Measurements from ENCODE around the gene COG8. TPM values are rescaled to one million over a fixed set of nuclear protein-coding genes. Genes with fewer than 3 reads are reported as not detected.

COG8 gene
- total RNA-seq, 6 donors from 2014 or later, result 33.5 to 62.9 (median 37.0) TPM

DNA sequence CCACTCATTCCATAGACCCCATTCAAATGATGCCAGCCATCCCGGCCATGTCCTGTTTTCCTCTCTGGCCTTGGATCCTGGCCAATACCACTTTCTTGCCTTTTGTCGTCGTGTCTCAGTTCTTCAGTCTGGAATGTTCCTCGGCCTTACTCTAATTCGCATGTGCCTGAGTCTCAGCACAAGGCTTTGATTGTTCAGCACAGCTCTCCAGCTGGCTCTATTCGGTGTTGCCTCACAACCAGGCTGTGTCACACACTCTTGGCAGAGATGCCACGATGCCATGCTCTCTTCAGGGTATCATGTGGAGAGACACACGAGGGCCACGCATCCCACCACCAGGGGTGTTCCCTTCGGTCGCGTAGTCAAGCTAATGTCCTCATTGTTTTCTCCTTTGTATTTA is 30.0 kb downstream of the COG8 start:
- Histone ChIP-seq H3K4me3 (no peak overlapping the region), H3K27me3 (no peaks in the 10 kb centered on the region), H3K9me3 (no peaks in the 10 kb centered on the region), H3K27ac (no peak overlapping the region), H3K4me1 (peaks cover 13 to 30% (median 18%) of the 10 kb centered on the region in 4 donors), H3K36me3 (peaks cover 0 to 6% (median 2%) of the 10 kb centered on the region in 4 donors)
- ATAC-seq (ENCODE audit: low FRiP score in 2 of 2), result no peak
- WGBS, 2 donors, result 85% methylated on average over 12 of the region's 12 CpGs
- DNase-seq, result no peak
- TF ChIP-seq EP300 (IDR thresholded peaks at IDR 0.05) (no peak), POLR2AphosphoS5 (IDR thresholded peaks at IDR 0.05) (no peak), POLR2A (IDR thresholded peaks at IDR 0.05) (no peak)
- TF ChIP-seq, protein P1, sequence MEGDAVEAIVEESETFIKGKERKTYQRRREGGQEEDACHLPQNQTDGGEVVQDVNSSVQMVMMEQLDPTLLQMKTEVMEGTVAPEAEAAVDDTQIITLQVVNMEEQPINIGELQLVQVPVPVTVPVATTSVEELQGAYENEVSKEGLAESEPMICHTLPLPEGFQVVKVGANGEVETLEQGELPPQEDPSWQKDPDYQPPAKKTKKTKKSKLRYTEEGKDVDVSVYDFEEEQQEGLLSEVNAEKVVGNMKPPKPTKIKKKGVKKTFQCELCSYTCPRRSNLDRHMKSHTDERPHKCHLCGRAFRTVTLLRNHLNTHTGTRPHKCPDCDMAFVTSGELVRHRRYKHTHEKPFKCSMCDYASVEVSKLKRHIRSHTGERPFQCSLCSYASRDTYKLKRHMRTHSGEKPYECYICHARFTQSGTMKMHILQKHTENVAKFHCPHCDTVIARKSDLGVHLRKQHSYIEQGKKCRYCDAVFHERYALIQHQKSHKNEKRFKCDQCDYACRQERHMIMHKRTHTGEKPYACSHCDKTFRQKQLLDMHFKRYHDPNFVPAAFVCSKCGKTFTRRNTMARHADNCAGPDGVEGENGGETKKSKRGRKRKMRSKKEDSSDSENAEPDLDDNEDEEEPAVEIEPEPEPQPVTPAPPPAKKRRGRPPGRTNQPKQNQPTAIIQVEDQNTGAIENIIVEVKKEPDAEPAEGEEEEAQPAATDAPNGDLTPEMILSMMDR (IDR thresholded peaks at IDR 0.05), result no peak

DNA sequence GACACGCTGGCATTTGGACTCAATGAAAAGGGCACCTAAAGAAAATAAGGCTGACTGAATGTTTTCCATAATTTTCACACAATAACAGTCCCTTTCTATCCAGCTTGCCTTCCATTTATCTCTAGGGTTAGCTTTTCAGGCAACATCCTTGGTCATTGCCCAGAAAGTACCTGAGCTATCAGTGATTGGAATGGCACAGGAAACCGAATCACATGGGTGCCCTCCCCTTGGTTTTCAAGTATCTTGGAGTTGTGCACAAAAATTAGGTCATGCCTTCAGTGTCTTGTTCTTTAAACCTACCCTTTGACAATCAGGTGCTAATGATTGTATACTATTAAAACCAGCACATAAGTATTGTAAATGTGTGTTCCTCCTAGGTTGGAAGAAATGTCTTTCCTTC is 31.5 kb downstream of the COG8 start:
- Histone ChIP-seq H3K27ac (no peak overlapping the region), H3K9me3 (no peaks in the 10 kb centered on the region), H3K4me3 (no peak overlapping the region), H3K27me3 (no peaks in the 10 kb centered on the region), H3K36me3 (peaks cover 0 to 5% (median 0%) of the 10 kb centered on the region in 4 donors), H3K4me1 (peaks cover 13 to 15% (median 14%) of the 10 kb centered on the region in 4 donors)
- no peak for TF ChIP-seq POLR2A (IDR thresholded peaks at IDR 0.05)
- TF ChIP-seq POLR2AphosphoS5 (IDR thresholded peaks at IDR 0.05), result no peak
- TF ChIP-seq, protein P1 (IDR thresholded peaks at IDR 0.05), result no peak
- no peak for TF ChIP-seq EP300 (IDR thresholded peaks at IDR 0.05)
- WGBS, 2 donors, result 87 to 89% methylated on average over 2 of the region's 2 CpGs
- no peak for DNase-seq
- ATAC-seq (ENCODE audit: low FRiP score in 2 of 2), result no peak

DNA sequence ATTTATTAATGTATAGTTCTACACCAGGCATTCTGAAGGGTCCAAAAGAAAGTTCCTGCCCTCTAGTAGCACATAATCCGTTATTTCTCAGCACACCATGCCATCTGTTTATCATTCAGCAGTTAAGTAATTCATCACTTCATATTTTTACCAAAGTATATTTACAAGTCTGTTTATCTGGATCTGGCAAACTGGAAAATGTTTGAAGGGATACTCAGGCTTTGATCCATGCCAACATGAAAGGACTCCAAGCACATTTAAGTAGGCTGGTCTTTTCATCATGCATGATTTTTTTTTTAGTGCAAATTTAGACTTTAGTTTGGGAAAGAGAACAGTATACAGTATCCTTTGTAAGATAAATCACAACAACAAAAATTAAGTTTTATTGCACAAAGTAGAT is 32.3 kb downstream of the COG8 start:
- Histone ChIP-seq H3K4me3 (no peak overlapping the region), H3K27me3 (no peaks in the 10 kb centered on the region), H3K4me1 (peaks cover 6 to 8% (median 7%) of the 10 kb centered on the region in 4 donors), H3K27ac (no peak overlapping the region), H3K9me3 (no peaks in the 10 kb centered on the region), H3K36me3 (peaks cover 0 to 5% (median 0%) of the 10 kb centered on the region in 4 donors)
- WGBS, 2 donors, result 61 to 66% methylated on average over 1 of the region's 1 CpG
- DNase-seq, result no peak
- TF ChIP-seq EP300 (IDR thresholded peaks at IDR 0.05) (no peak), POLR2A (IDR thresholded peaks at IDR 0.05) (no peak)
- TF ChIP-seq, protein P1 (IDR thresholded peaks at IDR 0.05), result no peak
- no peak for ATAC-seq (ENCODE audit: low FRiP score in 2 of 2)

DNA sequence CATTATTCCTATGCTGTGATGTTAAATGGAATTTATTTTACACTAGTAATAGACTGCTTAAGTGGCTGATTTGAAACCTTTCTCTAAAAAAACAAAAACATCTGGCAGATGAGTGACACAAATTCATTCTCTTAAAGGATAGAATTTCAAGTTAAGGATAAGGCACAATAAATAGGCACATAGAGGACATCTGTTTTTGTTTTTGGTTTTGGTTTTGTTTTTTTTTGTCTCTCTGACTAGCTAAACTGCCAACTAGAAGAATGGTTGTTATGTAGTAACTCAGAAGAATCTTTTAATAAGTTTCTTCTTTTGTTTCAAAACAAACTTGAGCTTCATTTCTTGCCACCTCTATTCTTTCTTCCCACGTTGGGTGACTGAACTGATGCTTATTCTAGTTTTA is 33.3 kb downstream of the COG8 start:
- H3K4me3 ChIP-seq, result no peak overlapping the region
- H3K4me1 ChIP-seq, result peaks cover 3 to 7% (median 5%) of the 10 kb centered on the region in 4 donors
- WGBS, 2 donors, result 78 to 100% methylated on average over 1 of the region's 1 CpG
- TF ChIP-seq EP300 (IDR thresholded peaks at IDR 0.05), result no peak
- TF ChIP-seq POLR2A (IDR thresholded peaks at IDR 0.05), result no peak
- H3K27me3 ChIP-seq, result no peaks in the 10 kb centered on the region
- no peak for DNase-seq
- H3K9me3 ChIP-seq, result no peaks in the 10 kb centered on the region
- H3K36me3 ChIP-seq, result peaks cover 0 to 16% (median 2%) of the 10 kb centered on the region in 4 donors
- ATAC-seq (ENCODE audit: low FRiP score in 2 of 2), result no peak
- H3K27ac ChIP-seq, result no peak overlapping the region

DNA sequence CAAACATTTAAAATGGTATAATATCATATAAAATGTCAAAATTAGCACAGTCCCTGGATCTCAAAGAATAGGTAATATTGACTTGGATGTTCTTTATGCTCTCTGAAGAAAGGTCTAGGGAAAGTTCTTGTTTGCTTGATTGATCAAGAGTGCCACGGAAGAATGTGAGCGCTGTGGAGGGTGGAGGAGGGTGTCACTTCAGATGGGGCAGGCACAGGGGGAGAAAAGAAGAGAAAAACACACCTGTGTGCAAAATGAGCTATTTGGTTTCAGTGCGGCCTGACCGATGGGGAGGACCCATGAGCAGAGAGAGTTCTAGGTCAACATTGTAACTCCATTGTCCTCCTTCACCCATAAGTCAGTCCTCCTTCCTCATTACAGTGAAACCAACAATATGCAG is 37.1 kb downstream of the COG8 start:
- H3K36me3 ChIP-seq, result peaks cover 0 to 34% (median 20%) of the 10 kb centered on the region in 4 donors
- no peaks in the 10 kb centered on the region for H3K9me3 ChIP-seq
- no peak overlapping the region for H3K27ac ChIP-seq
- no peaks in the 10 kb centered on the region for H3K27me3 ChIP-seq
- H3K4me1 ChIP-seq, result peaks cover 0 to 7% (median 2%) of the 10 kb centered on the region in 4 donors
- ATAC-seq (ENCODE audit: low FRiP score in 2 of 2) (no peak), DNase-seq (no peak)
- TF ChIP-seq POLR2AphosphoS5 (IDR thresholded peaks at IDR 0.05) (no peak), EP300 (IDR thresholded peaks at IDR 0.05) (no peak), POLR2A (IDR thresholded peaks at IDR 0.05) (no peak)
- TF ChIP-seq, protein P1 (IDR thresholded peaks at IDR 0.05), result no peak
- H3K4me3 ChIP-seq, result no peak overlapping the region
- WGBS, 2 donors, result 95 to 99% methylated on average over 4 of the region's 4 CpGs
